ENCODE measurements around the gene TMEM114.

The TMEM114 gene

GRCh38 chr16:8589900-8590688, at the start of gene TMEM114:
TSS of gene TMEM114 (minus strand) at chr16:8590511. CDS start at chr16:8589838, 673 bp downstream.
- no peak for DNase-seq

DNA sequence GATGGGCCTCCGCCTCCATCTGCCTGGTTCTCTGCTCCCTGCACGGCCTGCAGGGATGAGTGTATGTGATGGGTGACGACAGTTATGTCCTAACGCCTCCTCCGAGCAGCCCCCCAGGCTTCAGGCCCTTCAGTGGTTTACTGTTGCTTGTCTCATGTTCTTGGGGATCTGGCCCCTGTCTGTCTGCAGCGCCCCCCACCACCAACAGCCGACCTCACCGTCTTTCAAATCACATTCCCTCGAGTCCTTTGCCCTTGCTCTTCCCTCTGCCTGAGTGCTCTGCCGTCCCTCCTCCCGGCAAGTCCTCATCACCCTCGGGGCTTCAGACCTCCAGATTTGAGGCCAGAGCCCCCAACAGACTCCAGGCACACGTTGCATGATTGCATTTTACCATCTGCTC, 49.4 kb upstream of the TMEM114 start:
- DNase-seq, result no peak

GRCh38 chr16:8634991-8635736, 44.9 kb upstream of the TMEM114 start:
- DNase-seq, result no peak

GRCh38 chr16:8632675-8633182, 42.4 kb upstream of the TMEM114 start:
- DNase-seq, result no peak

- no peak for DNase-seq
Measured at GRCh38 chr16:8631818-8632465, 41.6 kb upstream of the TMEM114 start.

DNA sequence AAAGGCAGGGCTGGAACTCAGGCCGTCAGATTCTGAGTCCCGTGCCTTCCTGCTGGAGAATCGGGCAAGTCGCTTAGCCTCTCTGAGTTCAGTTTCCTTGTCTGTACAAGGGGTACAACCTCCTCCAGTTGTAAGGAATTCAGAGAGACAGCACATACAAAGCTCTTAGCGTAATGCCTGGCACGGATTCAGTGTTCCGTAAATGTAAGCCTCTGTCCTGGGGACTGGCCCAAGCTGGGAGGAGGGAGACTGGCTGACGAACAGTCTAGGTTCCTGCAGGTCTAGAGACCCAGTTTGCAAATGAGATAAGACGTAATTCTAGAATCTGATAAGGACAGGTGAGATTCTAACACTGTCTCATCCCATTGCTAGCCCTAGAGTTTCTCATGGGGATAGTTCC, 41.1 kb upstream of the TMEM114 start:
- DNase-seq, result no peak

DNA sequence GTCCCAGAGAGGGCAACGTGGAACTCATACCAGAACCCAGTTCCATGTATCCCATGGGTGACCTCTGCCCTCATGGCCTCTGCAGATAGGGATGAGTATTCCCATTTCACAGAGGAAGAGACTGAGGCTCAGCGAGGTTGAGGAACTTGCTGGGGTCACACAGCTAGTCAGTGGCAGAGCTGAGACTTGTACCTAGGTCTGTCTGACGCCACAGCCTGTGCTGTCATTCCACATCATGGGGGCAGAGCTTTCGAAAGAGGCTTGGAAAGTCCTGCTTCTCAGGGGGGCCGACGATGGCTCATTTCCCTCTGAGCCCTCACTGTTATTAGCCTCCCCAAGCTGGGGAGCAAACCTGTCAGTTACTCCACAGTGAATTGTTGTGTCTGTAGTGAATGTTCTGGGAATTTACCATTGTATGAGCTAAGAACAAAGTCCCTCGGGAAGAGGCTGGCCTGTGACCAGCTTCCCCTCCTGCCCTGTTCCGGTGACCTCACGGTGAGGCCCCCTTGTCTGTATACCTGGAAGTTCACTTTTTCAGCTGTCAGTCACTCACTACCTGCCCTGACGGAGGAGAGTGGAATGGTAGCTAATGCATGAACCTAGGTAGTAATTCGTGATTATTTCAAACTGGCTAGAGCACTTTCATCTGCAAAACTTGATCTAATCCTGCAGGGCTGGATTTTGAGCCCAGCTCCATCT, 40.1 kb upstream of the TMEM114 start:
- no peak for DNase-seq

DNA sequence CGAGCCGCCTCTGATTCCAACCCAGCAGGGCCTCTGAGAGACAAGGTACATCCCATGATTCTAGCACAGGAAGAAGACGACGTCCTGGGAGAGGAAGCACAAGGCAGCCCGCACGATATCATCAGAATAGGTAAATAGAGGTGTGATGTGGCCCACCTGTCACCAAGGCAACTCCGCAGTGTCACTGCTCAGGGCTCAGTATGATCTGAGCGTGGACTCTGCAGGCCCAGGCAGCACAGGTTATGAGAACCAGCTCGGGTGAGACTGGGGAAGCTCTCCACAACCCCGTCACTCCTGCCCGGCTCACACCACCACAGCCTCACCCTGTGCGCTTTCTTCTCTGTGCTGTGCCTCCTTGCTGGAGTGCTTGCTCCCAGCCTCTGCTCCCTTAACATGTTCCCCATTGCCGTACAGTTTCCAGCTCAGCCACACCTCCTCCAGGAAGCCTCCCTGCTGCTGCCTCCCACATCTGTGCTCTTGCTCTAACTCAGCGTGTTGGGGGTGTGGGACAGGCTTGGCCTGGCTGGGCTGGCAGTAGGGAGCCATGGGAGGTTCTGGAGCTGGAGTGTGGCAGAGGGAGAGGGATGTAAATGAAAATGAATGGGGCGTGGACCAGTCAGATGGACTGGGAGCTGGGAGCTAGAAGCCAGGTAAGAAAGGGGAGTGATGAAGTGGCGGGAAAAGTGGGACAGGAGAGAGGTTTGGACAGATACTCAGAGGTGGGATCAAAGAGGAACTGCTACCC, 38.8 kb upstream of the TMEM114 start:
- DNase-seq, result no peak

GRCh38 chr16:8627456-8627855, 37.1 kb upstream of the TMEM114 start:
- DNase-seq, result no peak

- no peak for DNase-seq
Measured at GRCh38 chr16:8626946-8627345, 36.6 kb upstream of the TMEM114 start.

- no peak for DNase-seq
Measured at GRCh38 chr16:8625491-8626087, 35.3 kb upstream of the TMEM114 start.

DNA sequence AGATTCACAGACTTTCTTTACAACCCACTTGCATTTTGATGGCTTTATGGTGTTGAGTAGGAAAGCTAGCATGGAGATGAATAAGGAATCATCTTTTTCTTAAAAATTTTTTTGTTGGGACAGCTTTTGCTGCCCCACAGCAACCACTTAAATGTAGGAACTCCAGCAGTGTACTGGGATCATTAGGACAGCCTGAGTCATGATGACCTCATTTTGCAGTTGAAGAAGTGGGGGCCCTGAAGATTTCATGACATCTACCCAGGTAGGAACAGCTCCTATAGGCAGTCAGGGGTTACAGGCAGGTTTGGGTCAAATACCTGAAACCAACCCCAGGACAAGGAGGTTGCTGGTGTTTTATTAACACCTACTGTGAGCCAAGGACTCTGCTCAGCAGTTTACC, 33.3 kb upstream of the TMEM114 start:
- no peak for DNase-seq

DNA sequence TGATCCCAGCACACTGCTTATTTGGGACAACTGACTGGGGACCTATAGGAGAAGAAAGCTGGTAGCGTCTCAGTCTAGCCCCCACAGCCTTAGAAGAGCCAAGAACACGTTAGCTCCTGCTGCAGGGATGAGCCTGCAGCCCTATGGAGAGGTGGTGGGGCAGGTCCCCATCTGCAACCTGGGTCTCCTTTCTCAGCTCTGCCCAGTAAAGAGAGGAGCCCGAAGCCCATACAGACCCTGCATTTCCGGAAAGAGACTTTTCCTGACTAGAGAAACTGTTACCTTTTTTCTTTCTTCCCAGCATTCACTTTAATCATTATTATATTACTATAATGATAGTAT, 32.0 kb upstream of the TMEM114 start:
- no peak for DNase-seq

GRCh38 chr16:8621572-8622314, 31.4 kb upstream of the TMEM114 start, which contains the start of gene METTL22:
TSS of gene METTL22 (plus strand) at chr16:8621698. CDS start at chr16:8625666, 3,968 bp downstream.
- peak; percentile 51 for DNase-seq

GRCh38 chr16:8621222-8621571, 30.9 kb upstream of the TMEM114 start:
- no peak for DNase-seq

DNA sequence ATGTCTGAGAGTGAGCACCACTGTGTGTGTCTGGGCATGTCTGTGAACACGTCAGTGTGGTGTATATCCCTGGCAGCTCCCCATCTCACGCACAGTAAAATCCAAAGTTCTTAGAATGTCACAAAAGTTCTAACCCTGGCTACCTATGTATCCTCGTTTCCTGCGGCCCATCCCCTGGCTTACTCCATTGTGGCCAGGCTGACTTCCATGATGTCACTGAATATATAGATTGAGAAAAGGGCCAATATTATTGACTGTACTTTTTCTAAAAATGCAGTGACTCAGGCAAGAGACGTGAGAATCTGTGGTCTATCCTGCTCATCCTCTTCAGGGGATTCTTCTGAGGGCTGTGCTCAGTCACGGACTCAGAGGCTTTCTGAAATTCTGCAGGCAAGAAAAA, 30.2 kb upstream of the TMEM114 start:
- DNase-seq, result no peak

DNA sequence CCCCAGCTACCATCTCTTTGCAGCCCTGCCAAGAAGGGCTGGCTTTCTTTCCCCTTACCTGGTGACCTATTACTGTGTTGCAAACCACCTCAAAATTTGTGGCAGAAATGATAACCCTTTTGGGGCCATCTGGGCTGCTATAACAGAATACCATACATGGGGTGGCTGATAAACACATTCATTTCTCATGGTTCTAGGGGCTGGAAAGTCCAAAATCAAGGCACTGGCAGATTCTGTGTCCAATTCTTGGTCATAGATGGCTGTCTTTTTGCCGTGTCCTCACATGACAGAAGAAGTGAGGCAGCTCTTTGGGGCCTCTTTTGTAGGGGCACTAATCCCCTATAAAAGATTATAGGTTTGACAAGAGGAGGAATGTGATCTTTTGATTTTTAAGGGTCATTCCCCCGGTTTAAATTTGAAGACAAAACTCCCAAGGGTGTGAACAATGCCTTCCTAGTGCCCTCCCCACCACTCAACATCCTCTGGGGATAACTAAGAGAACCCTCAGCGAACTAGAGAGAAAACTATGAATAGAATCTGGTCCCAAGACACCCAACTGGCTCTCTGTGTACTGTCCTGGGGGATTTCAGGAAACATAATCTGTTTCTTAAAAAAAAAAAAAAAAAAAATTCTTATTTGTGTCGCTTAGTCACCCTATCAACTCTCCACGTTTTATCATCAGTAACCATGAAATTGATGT, 29.5 kb upstream of the TMEM114 start:
- DNase-seq, result no peak

DNA sequence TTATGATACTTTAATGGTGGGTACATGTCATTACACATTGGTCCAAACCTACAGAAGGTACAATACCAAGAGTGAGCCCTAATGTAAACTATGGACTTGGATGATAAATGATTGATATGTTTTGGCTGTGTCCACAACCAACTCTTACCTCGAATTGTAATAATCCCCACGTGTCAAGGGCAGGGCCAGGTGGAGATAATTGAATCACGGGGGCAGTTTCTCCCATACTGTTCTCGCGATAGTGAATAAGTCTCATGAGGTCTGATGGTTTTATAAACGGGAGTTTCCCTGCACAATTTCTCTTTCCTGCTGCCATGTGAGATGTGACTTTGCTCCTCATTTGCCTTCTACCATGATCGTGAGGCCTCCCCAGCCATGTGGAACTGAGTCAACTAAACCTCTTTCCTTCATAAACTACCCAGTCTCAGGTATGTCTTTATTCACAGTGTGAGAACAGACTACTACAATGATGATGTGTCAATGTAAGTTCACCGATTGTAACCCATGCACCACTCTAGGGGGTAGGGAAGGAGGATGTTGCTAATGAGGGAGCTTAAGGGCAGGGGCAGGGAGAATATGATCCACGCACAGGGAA, 24.2 kb upstream of the TMEM114 start:
- no peak for DNase-seq

DNA sequence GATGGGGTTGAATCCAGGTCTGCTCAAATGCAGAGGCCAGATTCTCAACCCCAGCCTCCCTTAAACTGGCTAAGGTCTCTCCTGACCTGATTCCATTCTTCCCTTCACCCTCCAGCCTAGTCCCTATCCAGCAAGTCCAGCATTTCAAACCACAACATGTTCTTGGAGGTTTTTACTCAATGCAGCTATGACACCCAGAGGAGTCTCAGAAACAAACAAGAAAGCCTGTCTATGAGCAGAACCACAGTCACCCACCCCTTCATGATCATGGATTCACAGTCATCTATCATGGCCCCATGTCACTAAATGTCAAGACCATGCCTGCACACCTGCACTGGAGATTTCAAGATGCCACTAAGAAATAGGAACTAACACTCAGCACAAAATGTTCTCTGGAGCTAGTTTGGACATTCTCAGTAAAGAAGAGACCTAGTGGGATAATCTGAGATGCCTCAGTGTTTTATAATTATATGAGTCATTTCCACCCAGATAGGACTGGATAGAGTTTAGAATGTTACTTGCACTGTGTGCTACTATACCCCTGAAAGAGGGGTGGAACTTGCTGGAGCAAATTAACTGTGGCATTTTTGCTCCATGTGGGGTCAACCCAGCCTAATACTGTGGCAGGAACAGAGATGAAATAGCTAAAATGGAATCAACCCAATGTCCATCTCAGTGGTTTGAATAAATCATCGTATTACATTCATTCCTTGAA, 21.7 kb upstream of the TMEM114 start:
- DNase-seq, result no peak
